ENCODE measurements around the gene ST6GALNAC1.

The ST6GALNAC1 gene

DNA sequence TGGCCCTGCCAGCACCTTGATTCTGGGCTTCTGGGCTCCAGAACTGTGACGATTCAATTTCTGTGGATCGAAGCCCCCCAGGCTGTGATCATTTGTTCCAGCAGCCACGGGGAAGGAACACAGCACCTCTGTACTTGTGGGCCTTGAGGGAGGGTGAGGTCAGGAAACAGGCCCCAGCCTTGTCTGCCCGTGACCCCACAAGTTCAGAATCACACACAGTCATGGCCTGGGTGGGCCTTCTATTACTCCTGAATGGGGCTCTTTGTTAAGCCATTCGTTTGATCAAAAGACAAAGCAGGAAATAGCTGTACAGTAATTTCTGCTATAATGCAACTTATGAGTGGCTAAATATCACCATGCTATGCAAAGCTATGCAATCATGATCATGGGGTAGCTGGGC lies 68.0 kb downstream of the ST6GALNAC1 start:
- DNase-seq = no peak

Data from hematopoietic multipotent progenitor cell treated with erythropoietin and hydrocortisone succinate and interleukin-3 and kit ligand, for 4 days (in vitro differentiated cells).